HepG2 (cell line): ENCODE results near the gene SLC22A23. TPM values are rescaled to one million over a fixed set of nuclear protein-coding genes. Genes with fewer than 3 reads are reported as not detected.
A peak's percentile ranks its signal among the peaks of the same experiment; 100 is the strongest.

Experiments
- GMEB1 ChIP-seq: sonication (generic); formaldehyde crosslinking; IDR thresholded peaks from 2 replicates; pipeline ENCODE4 v1.5.1; 2020; ENCODE audit warnings: missing genetic modification reagents, mild to moderate bottlenecking, borderline replicate concordance
- KLF11 ChIP-seq: IDR thresholded peaks from 2 replicates; pipeline ENCODE4 v1.6.1; 2016; ENCODE audit warnings: missing compliant biosample characterization
- NFE2L1 ChIP-seq: sonication (generic); formaldehyde crosslinking; IDR thresholded peaks from 2 replicates; pipeline ENCODE4 v1.4.0; 2020; ENCODE audit warnings: missing genetic modification reagents, mild to moderate bottlenecking, borderline replicate concordance
- PHB2 ChIP-seq: fragments of 450-650 bp; IDR thresholded peaks from 2 replicates; pipeline ENCODE4 v1.6.1; 2018; ENCODE audit not compliant: partially characterized antibody
- PITX1 ChIP-seq: sonication (generic); formaldehyde crosslinking; IDR thresholded peaks from 2 replicates; pipeline ENCODE4 v1.5.1; 2020; ENCODE audit warnings: mild to moderate bottlenecking, missing genetic modification reagents
- RBM39 ChIP-seq: fragments of 200-400 bp; formaldehyde crosslinking; IDR thresholded peaks from one replicate; pipeline ENCODE4 v1.6.1; 2018; ENCODE audit warnings: antibody characterized with exemption, mild to moderate bottlenecking, low read depth, low read length; ENCODE audit not compliant: poor library complexity, severe bottlenecking
- SKIL ChIP-seq: sonication (generic); formaldehyde crosslinking; IDR thresholded peaks from 2 replicates; pipeline ENCODE4 v1.8.0; 2022; ENCODE audit warnings: missing genetic modification reagents, mild to moderate bottlenecking, moderate library complexity, borderline replicate concordance
- TERF1 ChIP-seq: sonication (generic); formaldehyde crosslinking; IDR thresholded peaks from 2 replicates; pipeline ENCODE4 v1.8.0; 2022; ENCODE audit warnings: mild to moderate bottlenecking, missing genetic modification reagents, moderate library complexity
- U2AF1 ChIP-seq: fragments of 200-400 bp; formaldehyde crosslinking; optimal IDR thresholded peaks from 2 replicates; pipeline ENCODE3; 2017; ENCODE audit warnings: mild to moderate bottlenecking, low read depth, low read length
- ZBTB20 ChIP-seq: sonication (generic); formaldehyde crosslinking; IDR thresholded peaks from 2 replicates; pipeline ENCODE4 v1.8.1; 2023; ENCODE audit warnings: missing genetic modification reagents, low read depth, mild to moderate bottlenecking, borderline replicate concordance
- ZNF101 ChIP-seq: sonication (generic); formaldehyde crosslinking; IDR thresholded peaks from 2 replicates; pipeline ENCODE4 v1.4.0; 2020; ENCODE audit warnings: mild to moderate bottlenecking, low read depth, missing genetic modification reagents, borderline replicate concordance
- ZNF12 ChIP-seq: sonication (generic); formaldehyde crosslinking; IDR thresholded peaks from 2 replicates; pipeline ENCODE4 v1.5.0; 2020; ENCODE audit warnings: missing genetic modification reagents
- ZNF431 ChIP-seq: sonication (generic); formaldehyde crosslinking; IDR thresholded peaks from 2 replicates; pipeline ENCODE4 v1.9.0; 2022; ENCODE audit warnings: missing genetic modification reagents, low read depth, mild to moderate bottlenecking, borderline replicate concordance
- ZNF432 ChIP-seq: sonication (generic); formaldehyde crosslinking; IDR thresholded peaks from 2 replicates; pipeline ENCODE4 v1.5.0; 2020; ENCODE audit warnings: missing genetic modification reagents, mild to moderate bottlenecking, borderline replicate concordance
- ZNF589 ChIP-seq: sonication (generic); formaldehyde crosslinking; conservative IDR thresholded peaks from 2 replicates; pipeline ENCODE4 v1.8.0; 2022; ENCODE audit warnings: mild to moderate bottlenecking, moderate library complexity, missing genetic modification reagents
- ZNF629 ChIP-seq: sonication (generic); formaldehyde crosslinking; conservative IDR thresholded peaks from 2 replicates; pipeline ENCODE4 v1.5.0; 2020; ENCODE audit warnings: missing genetic modification reagents
- polyA plus RNA-seq, 8 experiments: library from polyadenylated mRNA; depleted of rRNA in 3 of 8; stranded (reverse) in 7 of 8; unstranded in 1 of 8; fragments of >200 nt; fragmentation: Illumina TruSeq in 4 of 8; extraction: Trizol in 4 of 8; gene quantifications; 2 replicates each; pipeline versions ENCODE4 v1.2.1 to v1.2.3, GENCODE V29; 2011 to 2016; ENCODE audit warnings: low read depth in 4 of 8, missing spikeins in 1 of 8, mixed read lengths in 1 of 8; ENCODE audit not compliant: insufficient read depth in 1 of 8
- total RNA-seq, 5 experiments: library from RNA; depleted of rRNA; stranded (reverse); fragments of >200 nt; fragmentation: Illumina TruSeq; extraction: Trizol; gene quantifications; 2 replicates each; pipeline ENCODE4 v1.2.3, GENCODE V29; 2016; ENCODE audit warnings: low read depth in 1 of 5
- TF ChIP-seq, protein P1 (sequence below): sonication (generic); formaldehyde crosslinking; IDR thresholded peaks from 2 replicates; pipeline ENCODE4 v1.8.1; 2023; ENCODE audit warnings: mild to moderate bottlenecking, inconsistent platforms, moderate library complexity, missing genetic modification reagents, borderline replicate concordance
- TF ChIP-seq, protein P2 (sequence below): sonication (generic); formaldehyde crosslinking; IDR thresholded peaks from 2 replicates; pipeline ENCODE4 v1.4.0; 2020; ENCODE audit warnings: missing genetic modification reagents
- TF ChIP-seq, protein P3 (sequence below): sonication (generic); formaldehyde crosslinking; IDR thresholded peaks from 2 replicates; pipeline ENCODE4 v1.4.0; 2020; ENCODE audit warnings: missing genetic modification reagents

The SLC22A23 gene
- total and polyA plus RNA-seq, 2 of the 13 experiments (the other 11 are each of a cell fraction or from before 2014, with no cell fraction given) = 11.8 to 17.5 TPM

DNA sequence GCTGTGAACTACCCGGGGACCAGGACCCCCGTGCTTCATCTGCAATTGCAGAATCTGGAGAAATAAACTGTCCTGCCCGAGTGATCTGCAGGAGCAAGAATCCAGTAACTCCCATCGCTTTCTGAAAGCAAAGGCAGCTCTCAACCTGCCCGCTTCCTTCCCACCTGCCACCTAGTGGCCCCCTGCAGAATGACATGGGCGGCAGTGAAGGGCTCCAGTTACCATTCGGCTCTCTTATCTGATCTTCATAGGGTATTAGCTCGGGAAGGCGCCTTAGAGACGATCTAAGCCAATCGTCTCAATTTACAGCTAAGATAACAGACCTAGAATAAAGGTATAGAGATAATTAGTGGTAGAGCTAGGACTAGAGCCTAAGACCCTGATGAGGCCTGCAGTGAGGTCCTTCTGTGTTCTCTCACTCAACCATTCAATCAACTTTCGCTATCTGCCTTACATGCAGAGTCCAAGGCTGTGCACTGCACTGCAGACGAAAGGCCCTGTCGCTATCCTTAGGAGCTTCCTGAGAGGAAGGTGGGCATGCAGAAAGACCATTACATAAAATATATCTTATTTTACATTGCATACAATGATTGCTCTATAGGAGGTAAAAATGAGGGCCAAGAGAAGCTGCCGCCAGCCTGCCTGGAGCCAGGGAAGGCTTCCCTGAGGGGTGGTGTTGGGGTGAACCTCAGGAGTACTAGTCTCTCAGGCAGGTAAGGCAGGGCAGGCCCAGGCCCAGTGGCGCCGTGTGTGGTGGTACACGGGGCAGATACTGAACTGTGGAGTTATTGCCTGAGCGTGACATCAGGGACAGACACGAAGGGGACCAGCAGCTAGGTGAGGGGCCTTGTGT lies 205.2 kb downstream of the SLC22A23 start (continued):
- TF ChIP-seq GMEB1 (CRISPR knock-in tag) (0 out of 2 replicates have a peak, but pooled peaks have one; percentile 31), NFE2L1 (no peak), ZNF629 (CRISPR knock-in tag) (no peak), ZNF432 (CRISPR knock-in tag) (no peak), ZNF589 (CRISPR knock-in tag) (no peak), U2AF1 (no peak), ZNF12 (CRISPR knock-in tag) (peak; percentile 57; the same call in 1 of the 2 replicates), ZNF431 (no peak), PHB2 (no peak), RBM39 (peak; percentile 34), ZBTB20 (CRISPR knock-in tag) (no peak), SKIL (no peak), PITX1 (no peak), KLF11 (CRISPR knock-in tag) (no peak), ZNF101 (CRISPR knock-in tag) (no peak), TERF1 (no peak)
- TF ChIP-seq, protein P1, sequence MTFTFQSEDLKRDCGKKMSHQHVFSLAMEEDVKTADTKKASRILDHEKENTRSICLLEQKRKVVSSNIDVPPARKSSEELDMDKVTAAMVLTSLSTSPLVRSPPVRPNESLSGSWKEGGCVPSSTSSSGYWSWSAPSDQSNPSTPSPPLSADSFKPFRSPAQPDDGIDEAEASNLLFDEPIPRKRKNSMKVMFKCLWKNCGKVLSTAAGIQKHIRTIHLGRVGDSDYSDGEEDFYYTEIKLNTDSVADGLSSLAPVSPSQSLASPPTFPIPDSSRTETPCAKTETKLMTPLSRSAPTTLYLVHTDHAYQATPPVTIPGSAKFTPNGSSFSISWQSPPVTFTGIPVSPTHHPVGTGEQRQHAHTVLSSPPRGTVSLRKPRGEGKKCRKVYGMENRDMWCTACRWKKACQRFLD (CRISPR knock-in tag) = no peak
- TF ChIP-seq, protein P2, sequence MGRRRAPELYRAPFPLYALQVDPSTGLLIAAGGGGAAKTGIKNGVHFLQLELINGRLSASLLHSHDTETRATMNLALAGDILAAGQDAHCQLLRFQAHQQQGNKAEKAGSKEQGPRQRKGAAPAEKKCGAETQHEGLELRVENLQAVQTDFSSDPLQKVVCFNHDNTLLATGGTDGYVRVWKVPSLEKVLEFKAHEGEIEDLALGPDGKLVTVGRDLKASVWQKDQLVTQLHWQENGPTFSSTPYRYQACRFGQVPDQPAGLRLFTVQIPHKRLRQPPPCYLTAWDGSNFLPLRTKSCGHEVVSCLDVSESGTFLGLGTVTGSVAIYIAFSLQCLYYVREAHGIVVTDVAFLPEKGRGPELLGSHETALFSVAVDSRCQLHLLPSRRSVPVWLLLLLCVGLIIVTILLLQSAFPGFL (CRISPR knock-in tag) = no peak
- TF ChIP-seq, protein P3, sequence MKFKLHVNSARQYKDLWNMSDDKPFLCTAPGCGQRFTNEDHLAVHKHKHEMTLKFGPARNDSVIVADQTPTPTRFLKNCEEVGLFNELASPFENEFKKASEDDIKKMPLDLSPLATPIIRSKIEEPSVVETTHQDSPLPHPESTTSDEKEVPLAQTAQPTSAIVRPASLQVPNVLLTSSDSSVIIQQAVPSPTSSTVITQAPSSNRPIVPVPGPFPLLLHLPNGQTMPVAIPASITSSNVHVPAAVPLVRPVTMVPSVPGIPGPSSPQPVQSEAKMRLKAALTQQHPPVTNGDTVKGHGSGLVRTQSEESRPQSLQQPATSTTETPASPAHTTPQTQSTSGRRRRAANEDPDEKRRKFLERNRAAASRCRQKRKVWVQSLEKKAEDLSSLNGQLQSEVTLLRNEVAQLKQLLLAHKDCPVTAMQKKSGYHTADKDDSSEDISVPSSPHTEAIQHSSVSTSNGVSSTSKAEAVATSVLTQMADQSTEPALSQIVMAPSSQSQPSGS = no peak
